IMR-90 (cell line): Measurements from ENCODE around the gene LRRC7. TPM values are rescaled to one million over a fixed set of nuclear protein-coding genes. Genes with fewer than 3 reads are reported as not detected.

Source experiments
- ATAC-seq: fragments of 200-7000 bp; cut with Tn5 transposase; 2 replicates; pipeline ENCODE4 v1.9.1; 2020; ENCODE audit warnings: low read depth, mild to moderate bottlenecking, moderate library complexity
- BruUV-seq: library from RNA; stranded (reverse); fragments of 400-500 nt; replicated peaks from 2 replicates; lab custom pipeline; 2021; lab: Mats Ljungman, UMichigan
- CTCF ChIA-PET: fragments of 300-600 bp; formaldehyde crosslinking; extraction: SDS; loops from one replicate; lab custom pipeline; 2021; ENCODE audit warnings: antibody characterized with exemption; lab: Yijun Ruan, JAX
- POLR2A ChIA-PET: fragments of 300-600 bp; sonication (Branson Sonifier 250); formaldehyde crosslinking; loops from one replicate; lab custom pipeline; 2022; ENCODE audit warnings: antibody characterized with exemption; ENCODE audit not compliant: unreplicated experiment; lab: Charles Lee
- DNase-seq: peaks from one replicate; pipeline ENCODE4 v3.0.0; 2013
- H2AFZ ChIP-seq: replicated peaks from 2 replicates; pipeline ENCODE3; 2013; ENCODE audit warnings: low read length, mild to moderate bottlenecking; ENCODE audit not compliant: poor library complexity
- H2AK5ac ChIP-seq: 2 replicates; pipeline ENCODE4 v1.6.1; 2013; ENCODE audit warnings: low read depth, low read length, inconsistent platforms
- H2AK9ac ChIP-seq: replicated peaks from 2 replicates; pipeline ENCODE3; 2013; ENCODE audit warnings: mild to moderate bottlenecking, low read depth, low read length, moderate library complexity; ENCODE audit not compliant: poor library complexity
- H2BK120ac ChIP-seq: 2 replicates; pipeline ENCODE4 v1.6.1; 2013; ENCODE audit warnings: low read depth, low read length, inconsistent platforms
- H2BK15ac ChIP-seq: 3 replicates; pipeline ENCODE4 v1.6.1; 2013; ENCODE audit warnings: low read depth, low read length, inconsistent platforms
- H2BK20ac ChIP-seq: 2 replicates; pipeline ENCODE4 v1.6.1; 2013; ENCODE audit warnings: low read depth, mild to moderate bottlenecking, inconsistent platforms, low read length, moderate library complexity
- H2BK5ac ChIP-seq: 2 replicates; pipeline ENCODE4 v1.6.1; 2013; ENCODE audit warnings: mild to moderate bottlenecking, low read depth, low read length, inconsistent platforms; ENCODE audit not compliant: poor library complexity, severe bottlenecking
- H3K14ac ChIP-seq: replicated peaks from 2 replicates; pipeline ENCODE4 v1.6.1; 2013; ENCODE audit warnings: low read depth, low read length, inconsistent platforms
- H3K18ac ChIP-seq: 2 replicates; pipeline ENCODE4 v1.6.1; 2013; ENCODE audit warnings: low read depth, low read length, control low read depth
- H3K23ac ChIP-seq: 2 replicates; pipeline ENCODE4 v1.6.1; 2013; ENCODE audit warnings: low read depth, low read length, inconsistent platforms
- H3K27ac ChIP-seq: 2 replicates; pipeline ENCODE4 v1.5.1; 2013; ENCODE audit warnings: mild to moderate bottlenecking, control low read depth, low read length; ENCODE audit not compliant: insufficient read depth
- H3K27me3 ChIP-seq: 2 replicates; pipeline ENCODE4 v1.6.1; 2013; ENCODE audit warnings: low read length; ENCODE audit not compliant: control insufficient read depth, insufficient read depth
- H3K36me3 ChIP-seq: 2 replicates; pipeline ENCODE4 v1.6.1; 2013; ENCODE audit warnings: low read length, mixed read lengths; ENCODE audit not compliant: control insufficient read depth, insufficient read depth
- H3K4ac ChIP-seq: 2 replicates; pipeline ENCODE4 v1.6.1; 2013; ENCODE audit warnings: low read depth, low read length, inconsistent platforms
- H3K4me1 ChIP-seq: 2 replicates; pipeline ENCODE4 v1.6.1; 2013; ENCODE audit warnings: low read length, mixed read lengths; ENCODE audit not compliant: control insufficient read depth, insufficient read depth
- H3K4me2 ChIP-seq: 2 replicates; pipeline ENCODE4 v1.6.1; 2013; ENCODE audit warnings: low read depth, mild to moderate bottlenecking, control low read depth, low read length, moderate library complexity
- H3K4me3 ChIP-seq: 2 replicates; pipeline ENCODE4 v1.5.1; 2013; ENCODE audit warnings: low read depth, mild to moderate bottlenecking, control low read depth, low read length, moderate library complexity; ENCODE audit not compliant: insufficient read depth
- H3K56ac ChIP-seq: 2 replicates; pipeline ENCODE4 v1.6.1; 2013; ENCODE audit warnings: low read length, inconsistent platforms; ENCODE audit not compliant: insufficient read depth; ENCODE audit errors: extremely low read depth
- H3K79me1 ChIP-seq, 2 experiments: 2 replicates each; pipeline ENCODE4 v1.6.1; 2013; ENCODE audit warnings: low read length in 2 of 2, inconsistent platforms in 1 of 2, low read depth in 1 of 2
- H3K9ac ChIP-seq: 2 replicates; pipeline ENCODE4 v1.6.1; 2013; ENCODE audit warnings: low read depth, low read length, control low read depth
- H3K9me1 ChIP-seq: 2 replicates; pipeline ENCODE4 v1.6.1; 2013; ENCODE audit warnings: low read length, inconsistent platforms; ENCODE audit not compliant: insufficient read depth
- H3K9me3 ChIP-seq: 2 replicates; pipeline ENCODE4 v1.6.1; 2013; ENCODE audit warnings: low read length; ENCODE audit not compliant: control insufficient read depth, insufficient read depth
- H4K20me1 ChIP-seq: 2 replicates; pipeline ENCODE4 v1.6.1; 2013; ENCODE audit warnings: low read length, inconsistent platforms; ENCODE audit not compliant: insufficient read depth
- H4K5ac ChIP-seq: 2 replicates; pipeline ENCODE4 v1.6.1; 2013; ENCODE audit warnings: mild to moderate bottlenecking, low read depth, low read length, control low read depth
- H4K8ac ChIP-seq, 2 experiments: 2 replicates each; pipeline ENCODE4 v1.6.1; 2013; ENCODE audit warnings: low read depth in 2 of 2, low read length in 2 of 2, control low read depth in 1 of 2, inconsistent platforms in 1 of 2
- H4K91ac ChIP-seq: 2 replicates; pipeline ENCODE4 v1.6.1; 2013; ENCODE audit warnings: low read depth, low read length, inconsistent platforms; ENCODE audit not compliant: insufficient read depth
- BHLHE40 ChIP-seq: fragments of 150-350 bp; IDR thresholded peaks from 2 replicates; pipeline ENCODE4 v1.6.1; 2016; ENCODE audit warnings: mild to moderate bottlenecking, low read depth, low read length
- CHD1 ChIP-seq: IDR thresholded peaks from 2 replicates; pipeline ENCODE4 v1.6.1; 2012; ENCODE audit warnings: low read depth, low read length, improper control_type of control experiment
- ELK1 ChIP-seq: fragments of 150-350 bp; IDR thresholded peaks from 2 replicates; pipeline ENCODE4 v1.6.1; 2016; ENCODE audit warnings: low read depth, mild to moderate bottlenecking, low read length, moderate library complexity, borderline replicate concordance
- FOS ChIP-seq: fragments of 150-350 bp; IDR thresholded peaks from 2 replicates; pipeline ENCODE4 v1.6.1; 2016; ENCODE audit warnings: low read depth, low read length
- MAFK ChIP-seq: IDR thresholded peaks from 2 replicates; pipeline ENCODE4 v1.6.1; 2012; ENCODE audit warnings: low read depth, low read length, improper control_type of control experiment
- MAZ ChIP-seq: IDR thresholded peaks from 2 replicates; pipeline ENCODE4 v1.6.1; 2012; ENCODE audit warnings: low read depth, mild to moderate bottlenecking, low read length, improper control_type of control experiment, moderate library complexity, borderline replicate concordance
- MXI1 ChIP-seq: IDR thresholded peaks from 2 replicates; pipeline ENCODE4 v1.6.1; 2012; ENCODE audit warnings: low read depth, mild to moderate bottlenecking, low read length, moderate library complexity, borderline replicate concordance
- NFE2L2 ChIP-seq: fragments of 150-350 bp; IDR thresholded peaks from 2 replicates; pipeline ENCODE4 v1.6.1; 2016; ENCODE audit warnings: low read depth, mild to moderate bottlenecking, low read length
- POLR2A ChIP-seq: IDR thresholded peaks from 2 replicates; pipeline ENCODE4 v1.6.1; 2012; ENCODE audit warnings: mild to moderate bottlenecking, low read depth, low read length
- RAD21 ChIP-seq: IDR thresholded peaks from 2 replicates; pipeline ENCODE4 v1.6.1; 2012; ENCODE audit warnings: low read length, improper control_type of control experiment
- RCOR1 ChIP-seq: IDR thresholded peaks from 2 replicates; pipeline ENCODE4 v1.6.1; 2012; ENCODE audit warnings: mild to moderate bottlenecking, low read length, improper control_type of control experiment; ENCODE audit not compliant: insufficient replicate concordance
- RFX5 ChIP-seq: IDR thresholded peaks from 2 replicates; pipeline ENCODE4 v1.8.0; 2012; ENCODE audit warnings: low read depth, mild to moderate bottlenecking, low read length, moderate library complexity
- SMC3 ChIP-seq: fragments of 150-350 bp; IDR thresholded peaks from 2 replicates; pipeline ENCODE4 v1.6.1; 2016; ENCODE audit warnings: low read depth, mild to moderate bottlenecking, antibody characterized with exemption, low read length, moderate library complexity
- WGBS, 2 experiments: methylation state at CpG; one replicate each; pipeline versions ENCODE4 v1.1.5 to v1.1.7; 2013; ENCODE audit warnings: missing lambda C conversion rate in 2 of 2; ENCODE audit not compliant: insufficient read length in 1 of 2; ENCODE audit errors: extremely low coverage in 2 of 2; 5-methylcytosine and 5-hydroxymethylcytosine counted together
- dilution Hi-C: fragments of 300-500 bp; cut with HindIII; formaldehyde crosslinking; loops from one replicate; pipeline ENCODE4 v1.14.3; 2018; ENCODE audit warnings: low sequenced_read_pairs; ENCODE audit not compliant: unreplicated experiment
- in situ Hi-C: fragments of 300-500 bp; cut with MboI; formaldehyde crosslinking; loops from 3 replicates; pipeline ENCODE4 v1.14.3; 2019; ENCODE audit warnings: low sequenced_read_pairs, inconsistent platforms, mixed read lengths
- intact Hi-C: fragments of 100-400 bp; cut with micrococcal nuclease; formaldehyde crosslinking; loops from 2 replicates; pipeline ENCODE4 v1.10.0; 2022
- polyA plus RNA-seq, 3 experiments: library from polyadenylated mRNA; depleted of rRNA; stranded (reverse); fragments of >200 nt; gene quantifications; 2 replicates each; pipeline ENCODE4 v1.2.3, GENCODE V29; 2012; ENCODE audit warnings: low replicate concordance in 1 of 3
- total RNA-seq: library from RNA; depleted of rRNA; stranded (reverse); fragments of >200 nt; gene quantifications from 2 replicates; pipeline ENCODE4 v1.2.3, GENCODE V29; 2012

The LRRC7 gene
- total and polyA plus RNA-seq, 2 of the 4 experiments (the other 2 are of a cell fraction) = under 0.01 to 0.02 TPM

GRCh38 chr1:69649383-69649990, 81.8 kb downstream of the LRRC7 start:
- no peak overlapping the region for H4K5ac ChIP-seq
- H3K4me2 ChIP-seq = no peak overlapping the region
- no peak overlapping the region for H3K18ac ChIP-seq
- TF ChIP-seq FOS (no peak), ELK1 (no peak), MAZ (no peak), NFE2L2 (no peak), MAFK (no peak), MXI1 (no peak), RAD21 (no peak), RCOR1 (no peak), SMC3 (no peak), BHLHE40 (no peak), RFX5 (no peak), CHD1 (no peak), POLR2A (no peak)
- no peaks in the 10 kb centered on the region for H3K4me1 ChIP-seq
- no peaks in the 10 kb centered on the region for H3K79me1 ChIP-seq
- no peaks in the 10 kb centered on the region for H3K9me1 ChIP-seq
- no peak overlapping the region for H4K8ac ChIP-seq
- no peak for ATAC-seq
- H3K27ac ChIP-seq = no peak overlapping the region
- no CpG with 5 or more reads among the region's 5 CpGs for WGBS, 2 experiments
- no peak overlapping the region for H3K23ac ChIP-seq
- H3K4me3 ChIP-seq = no peak overlapping the region
- intact Hi-C loops = no loop called here
- H3K36me3 ChIP-seq = no peaks in the 10 kb centered on the region
- H4K20me1 ChIP-seq = no peaks in the 10 kb centered on the region
- in situ Hi-C loops = no loop called here
- no peak overlapping the region for H4K91ac ChIP-seq
- no peak overlapping the region for H2AK9ac ChIP-seq
- H2AK5ac ChIP-seq = no peak overlapping the region
- no peak overlapping the region for H3K14ac ChIP-seq
- H3K27me3 ChIP-seq = no peaks in the 10 kb centered on the region
- dilution Hi-C loops = no loop called here
- no TSS peak for BruUV-seq
- ChIA-PET CTCF (no interaction called here), POLR2A (no interaction called here)
- no peak for DNase-seq
- H2AFZ ChIP-seq = no peak overlapping the region
- no peaks in the 10 kb centered on the region for H3K9me3 ChIP-seq
- no peak overlapping the region for H2BK15ac ChIP-seq
- H2BK20ac ChIP-seq = no peak overlapping the region
- no peak overlapping the region for H3K4ac ChIP-seq
- H3K9ac ChIP-seq = no peak overlapping the region
- no peak overlapping the region for H2BK120ac ChIP-seq
- H3K56ac ChIP-seq = no peak overlapping the region
- H2BK5ac ChIP-seq = no peak overlapping the region
